HepG2 (cell line): Measurements from ENCODE around the gene BAIAP3. TPM values are rescaled to one million over a fixed set of nuclear protein-coding genes. Genes with fewer than 3 reads are reported as not detected.

Experiments used
- AHDC1 ChIP-seq: sonication (generic); formaldehyde crosslinking; IDR thresholded peaks from 2 replicates; pipeline ENCODE4 v1.5.1; 2020; ENCODE audit warnings: mild to moderate bottlenecking, missing genetic modification reagents, borderline replicate concordance
- HDAC1 ChIP-seq: sonication (generic); formaldehyde crosslinking; IDR thresholded peaks from 2 replicates; pipeline ENCODE4 v1.5.1; 2020; ENCODE audit warnings: mild to moderate bottlenecking, missing genetic modification reagents
- HIC2 ChIP-seq: sonication (generic); formaldehyde crosslinking; IDR thresholded peaks from 2 replicates; pipeline ENCODE4 v1.9.0; 2022; ENCODE audit warnings: low read depth, missing genetic modification reagents
- KAT8 ChIP-seq: IDR thresholded peaks from 2 replicates; pipeline ENCODE4 v1.6.1; 2016; ENCODE audit warnings: missing genetic modification reagents, missing compliant biosample characterization
- NR3C1 ChIP-seq: sonication (generic); formaldehyde crosslinking; IDR thresholded peaks from 2 replicates; pipeline ENCODE4 v1.4.0; 2020; ENCODE audit warnings: missing genetic modification reagents
- ZBTB25 ChIP-seq: IDR thresholded peaks from 2 replicates; pipeline ENCODE4 v1.6.1; 2018; ENCODE audit warnings: missing genetic modification reagents
- ZHX2 ChIP-seq, 2 experiments: sonication (generic) in 1 of 2; formaldehyde crosslinking in 1 of 2; IDR thresholded peaks; 2 replicates each; pipeline versions ENCODE4 v1.6.1 to v1.9.0; 2014 to 2022; ENCODE audit warnings: antibody characterized with exemption in 1 of 2, borderline replicate concordance in 1 of 2, inconsistent platforms in 1 of 2, low read depth in 1 of 2, missing genetic modification reagents in 1 of 2
- polyA plus RNA-seq, 8 experiments: library from polyadenylated mRNA; depleted of rRNA in 3 of 8; stranded (reverse) in 7 of 8; unstranded in 1 of 8; fragments of >200 nt; fragmentation: Illumina TruSeq in 4 of 8; extraction: Trizol in 4 of 8; gene quantifications; 2 replicates each; pipeline versions ENCODE4 v1.2.1 to v1.2.3, GENCODE V29; 2011 to 2016; ENCODE audit warnings: low read depth in 4 of 8, missing spikeins in 1 of 8, mixed read lengths in 1 of 8; ENCODE audit not compliant: insufficient read depth in 1 of 8
- total RNA-seq, 5 experiments: library from RNA; depleted of rRNA; stranded (reverse); fragments of >200 nt; fragmentation: Illumina TruSeq; extraction: Trizol; gene quantifications; 2 replicates each; pipeline ENCODE4 v1.2.3, GENCODE V29; 2016; ENCODE audit warnings: low read depth in 1 of 5

BAIAP3 gene
- total and polyA plus RNA-seq, 2 of the 13 experiments (the other 11 are each of a cell fraction or from before 2014, with no cell fraction given) = 3.2 to 5.7 TPM

GRCh38 chr16:1299012-1299867 lies 34.2 kb upstream of the BAIAP3 start (continued):
- TF ChIP-seq HIC2 (CRISPR knock-in tag) (0 out of 2 replicates have a peak, but pooled peaks have one; percentile 27), KAT8 (CRISPR knock-in tag) (peak; percentile 23; the same call in 1 of the 2 replicates), ZBTB25 (CRISPR knock-in tag) (no peak), ZHX2 (IDR thresholded peaks at IDR 0.05; ENCODE audit: low read depth) (no peak), ZHX2 (CRISPR knock-in tag; IDR thresholded peaks at IDR 0.05; ENCODE audit: borderline replicate concordance) (no peak), NR3C1 (CRISPR knock-in tag) (no peak), HDAC1 (CRISPR knock-in tag) (peak; percentile 45; the same call in 1 of the 2 replicates), AHDC1 (CRISPR knock-in tag) (no peak)
- TF ChIP-seq, all 625 proteins: peak for 80
